K562 (cell line): Measurements from ENCODE around the gene EIF4E1B.

Source experiments
- ATF7 ChIP-seq: fragments of 450-650 bp; IDR thresholded peaks from 2 replicates; pipeline ENCODE4 v1.7.1; 2014; ENCODE audit warnings: mild to moderate bottlenecking, moderate library complexity
- FOS ChIP-seq: IDR thresholded peaks from 3 replicates; pipeline ENCODE4 v1.6.1; 2011; ENCODE audit not compliant: insufficient read length; ENCODE audit errors: extremely low read depth
- FOSL1 ChIP-seq: fragments of 200-800 bp; sonication (Bioruptor generic); conservative IDR thresholded peaks from 2 replicates; pipeline ENCODE4 v1.6.1; 2016; ENCODE audit warnings: missing genetic modification characterization, missing compliant biosample characterization
- GATAD2A ChIP-seq: fragments of 450-650 bp; IDR thresholded peaks from 2 replicates; pipeline ENCODE4 v1.6.1; 2017
- JUN ChIP-seq, 2 experiments: sonication (generic) in 1 of 2; formaldehyde crosslinking in 1 of 2; IDR thresholded peaks; 2 replicates each; pipeline versions ENCODE4 v1.6.1 to v1.8.0; 2012 to 2022; ENCODE audit warnings: borderline replicate concordance in 2 of 2, mild to moderate bottlenecking in 2 of 2, improper control_type of control experiment in 1 of 2, low read depth in 1 of 2, low read length in 1 of 2, missing genetic modification reagents in 1 of 2
- MTA3 ChIP-seq: fragments of 450-650 bp; formaldehyde crosslinking; IDR thresholded peaks from 2 replicates; pipeline ENCODE4 v1.6.1; 2017; ENCODE audit warnings: mild to moderate bottlenecking, borderline replicate concordance
- NELFE ChIP-seq: IDR thresholded peaks from 2 replicates; pipeline ENCODE4 v1.6.1; 2011; ENCODE audit warnings: mild to moderate bottlenecking; ENCODE audit not compliant: insufficient read depth, insufficient read length
- PCBP2 ChIP-seq: fragments of 200-400 bp; formaldehyde crosslinking; IDR thresholded peaks from 2 replicates; pipeline ENCODE4 v1.6.1; 2018; ENCODE audit warnings: low read length, low read depth, mild to moderate bottlenecking, moderate library complexity; ENCODE audit not compliant: poor library complexity, severe bottlenecking
- POLR2A ChIP-seq: fragments of 450-650 bp; conservative IDR thresholded peaks from 2 replicates; pipeline ENCODE4 v1.6.1; 2016
- RAD21 ChIP-seq, 2 experiments: fragments of 250-450 bp in 1 of 2; fragments of 450-650 bp in 1 of 2; sonication (Bioruptor Pico) in 1 of 2; formaldehyde crosslinking in 1 of 2; IDR thresholded peaks in 1 of 2; conservative IDR thresholded peaks in 1 of 2; 2 replicates each; pipeline versions ENCODE4 v1.4.0 to v1.8.0; 2020 to 2022; ENCODE audit warnings: mild to moderate bottlenecking in 2 of 2, moderate library complexity in 1 of 2
- SP1 ChIP-seq: sonication (generic); formaldehyde crosslinking; IDR thresholded peaks from 2 replicates; pipeline ENCODE4 v1.8.1; 2022; ENCODE audit warnings: mild to moderate bottlenecking, missing genetic modification reagents
- STAT5B ChIP-seq: fragments of 250-450 bp; sonication (Bioruptor Pico); IDR thresholded peaks from 2 replicates; pipeline ENCODE4 v1.8.0; 2021; ENCODE audit warnings: mild to moderate bottlenecking, inconsistent platforms
- TF ChIP-seq, protein P1 (sequence below): fragments of 450-650 bp; IDR thresholded peaks from 2 replicates; pipeline ENCODE4 v1.6.1; 2016; ENCODE audit warnings: borderline replicate concordance
- TF ChIP-seq, protein P2 (sequence below), 3 experiments: IDR thresholded peaks in 2 of 3; conservative IDR thresholded peaks in 1 of 3; 2 replicates each; pipeline ENCODE4 v1.5.1; 2011 to 2012; ENCODE audit warnings: low read length in 3 of 3, mild to moderate bottlenecking in 3 of 3, control low read depth in 2 of 3, improper control_type of control experiment in 1 of 3, inconsistent platforms in 1 of 3, low read depth in 1 of 3, mixed read lengths in 1 of 3, moderate library complexity in 1 of 3; ENCODE audit not compliant: insufficient read depth in 2 of 3

DNA sequence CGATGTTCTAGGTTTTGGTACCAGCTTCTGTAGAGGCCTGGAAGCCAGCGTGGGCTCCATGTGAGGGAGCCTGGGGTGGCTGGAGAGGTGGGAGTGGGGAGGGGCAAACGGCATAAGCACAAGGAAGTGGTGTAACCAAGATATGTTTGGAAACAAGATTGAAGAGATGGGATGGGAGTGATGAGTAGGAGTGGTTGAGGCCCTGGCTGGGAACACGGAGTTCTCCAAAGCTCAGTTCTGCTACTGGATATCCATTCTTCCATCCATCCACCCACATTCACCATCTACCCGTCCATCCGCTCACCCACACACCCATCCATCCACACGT lies 29.0 kb downstream of the EIF4E1B start:
- no peak for TF ChIP-seq RAD21 (CRISPR knock-in tag; conservative IDR thresholded peaks at IDR 0.05 in 1 of 2, IDR thresholded peaks at IDR 0.05 in 1 of 2)
- TF ChIP-seq FOS: no peak
- TF ChIP-seq, protein P1, sequence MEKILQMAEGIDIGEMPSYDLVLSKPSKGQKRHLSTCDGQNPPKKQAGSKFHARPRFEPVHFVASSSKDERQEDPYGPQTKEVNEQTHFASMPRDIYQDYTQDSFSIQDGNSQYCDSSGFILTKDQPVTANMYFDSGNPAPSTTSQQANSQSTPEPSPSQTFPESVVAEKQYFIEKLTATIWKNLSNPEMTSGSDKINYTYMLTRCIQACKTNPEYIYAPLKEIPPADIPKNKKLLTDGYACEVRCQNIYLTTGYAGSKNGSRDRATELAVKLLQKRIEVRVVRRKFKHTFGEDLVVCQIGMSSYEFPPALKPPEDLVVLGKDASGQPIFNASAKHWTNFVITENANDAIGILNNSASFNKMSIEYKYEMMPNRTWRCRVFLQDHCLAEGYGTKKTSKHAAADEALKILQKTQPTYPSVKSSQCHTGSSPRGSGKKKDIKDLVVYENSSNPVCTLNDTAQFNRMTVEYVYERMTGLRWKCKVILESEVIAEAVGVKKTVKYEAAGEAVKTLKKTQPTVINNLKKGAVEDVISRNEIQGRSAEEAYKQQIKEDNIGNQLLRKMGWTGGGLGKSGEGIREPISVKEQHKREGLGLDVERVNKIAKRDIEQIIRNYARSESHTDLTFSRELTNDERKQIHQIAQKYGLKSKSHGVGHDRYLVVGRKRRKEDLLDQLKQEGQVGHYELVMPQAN: no peak
- no peak for TF ChIP-seq PCBP2
- no peak for TF ChIP-seq FOSL1 (tag)
- TF ChIP-seq MTA3: no peak
- TF ChIP-seq, protein P2, sequence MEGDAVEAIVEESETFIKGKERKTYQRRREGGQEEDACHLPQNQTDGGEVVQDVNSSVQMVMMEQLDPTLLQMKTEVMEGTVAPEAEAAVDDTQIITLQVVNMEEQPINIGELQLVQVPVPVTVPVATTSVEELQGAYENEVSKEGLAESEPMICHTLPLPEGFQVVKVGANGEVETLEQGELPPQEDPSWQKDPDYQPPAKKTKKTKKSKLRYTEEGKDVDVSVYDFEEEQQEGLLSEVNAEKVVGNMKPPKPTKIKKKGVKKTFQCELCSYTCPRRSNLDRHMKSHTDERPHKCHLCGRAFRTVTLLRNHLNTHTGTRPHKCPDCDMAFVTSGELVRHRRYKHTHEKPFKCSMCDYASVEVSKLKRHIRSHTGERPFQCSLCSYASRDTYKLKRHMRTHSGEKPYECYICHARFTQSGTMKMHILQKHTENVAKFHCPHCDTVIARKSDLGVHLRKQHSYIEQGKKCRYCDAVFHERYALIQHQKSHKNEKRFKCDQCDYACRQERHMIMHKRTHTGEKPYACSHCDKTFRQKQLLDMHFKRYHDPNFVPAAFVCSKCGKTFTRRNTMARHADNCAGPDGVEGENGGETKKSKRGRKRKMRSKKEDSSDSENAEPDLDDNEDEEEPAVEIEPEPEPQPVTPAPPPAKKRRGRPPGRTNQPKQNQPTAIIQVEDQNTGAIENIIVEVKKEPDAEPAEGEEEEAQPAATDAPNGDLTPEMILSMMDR (IDR thresholded peaks at IDR 0.05 in 2 of 3, conservative IDR thresholded peaks at IDR 0.05 in 1 of 3; ENCODE audit: insufficient read depth in 2 of 3, low read depth in 1 of 3, low read length in 3 of 3): no peak
- TF ChIP-seq STAT5B: no peak
- TF ChIP-seq ATF7: no peak
- no peak for TF ChIP-seq NELFE
- TF ChIP-seq SP1 (CRISPR knock-in tag): no peak
- no peak for TF ChIP-seq GATAD2A
- TF ChIP-seq JUN (IDR thresholded peaks at IDR 0.05; ENCODE audit: borderline replicate concordance, low read depth, low read length): no peak
- no peak for TF ChIP-seq JUN (CRISPR knock-in tag; IDR thresholded peaks at IDR 0.05; ENCODE audit: borderline replicate concordance)
- TF ChIP-seq POLR2A: 0 out of 2 replicates have a peak, but pooled peaks have one; percentile 23
